Epithelial cell of esophagus (primary cell): ENCODE results near the gene DISP3.

ENCODE experiments used
- DNase-seq: peaks from one replicate; pipeline ENCODE4 v3.0.0; 2010; ENCODE audit warnings: low read depth
- H3K4me3 ChIP-seq: 2 replicates; pipeline ENCODE4 v1.5.1; 2011; ENCODE audit warnings: mild to moderate bottlenecking, low read length, control low read depth
- CTCF ChIP-seq: IDR thresholded peaks from 2 replicates; pipeline ENCODE4 v1.5.1; 2011; ENCODE audit warnings: low read depth, mild to moderate bottlenecking, low read length, control low read depth, inconsistent platforms; ENCODE audit not compliant: insufficient read depth; ENCODE audit errors: missing control alignments

DISP3 gene

GRCh38 chr1:11474826-11475225, 4.1 kb upstream of the DISP3 start:
- TF ChIP-seq CTCF = no peak
- H3K4me3 ChIP-seq = no peak overlapping the region
- DNase-seq = no peak

- no peak for TF ChIP-seq CTCF
- no peak for DNase-seq
- no peak overlapping the region for H3K4me3 ChIP-seq
These were observed 3.2 kb upstream of the DISP3 start for GRCh38 chr1:11475748-11476147.

- TF ChIP-seq CTCF = no peak
- peak overlapping the region; percentile 29 for H3K4me3 ChIP-seq
- no peak for DNase-seq
These were observed 522 bp downstream of the DISP3 start for GRCh38 chr1:11479375-11479979.

GRCh38 chr1:11481019-11481418, 2.1 kb downstream of the DISP3 start:
- no peak for DNase-seq
- no peak overlapping the region for H3K4me3 ChIP-seq
- TF ChIP-seq CTCF = no peak

- no peak for TF ChIP-seq CTCF
- no peak for DNase-seq
- no peak overlapping the region for H3K4me3 ChIP-seq
These were observed 3.2 kb downstream of the DISP3 start for GRCh38 chr1:11482198-11482597.

- H3K4me3 ChIP-seq = no peak overlapping the region
- TF ChIP-seq CTCF = no peak
- no peak for DNase-seq
These were observed 3.9 kb downstream of the DISP3 start for GRCh38 chr1:11482701-11483479.
